ENCODE measurements around the gene UBE3D.

GRCh38 chr6:83114164-83114563 is 48.5 kb upstream of the UBE3D start:
- no peak for TF ChIP-seq JUNB (IDR thresholded peaks at IDR 0.05; ENCODE audit: unreplicated experiment)
- no peak for TF ChIP-seq POLR2AphosphoS5 (IDR thresholded peaks at IDR 0.05; ENCODE audit: low read depth)
- no peak for TF ChIP-seq CTCF (conservative IDR thresholded peaks at IDR 0.05; ENCODE audit: low read depth in 2 of 2)
- no peak for TF ChIP-seq EZH2phosphoT487 (IDR thresholded peaks at IDR 0.05; ENCODE audit: unreplicated experiment)
- no peak for TF ChIP-seq CREB1 (CRISPR knock-in tag; IDR thresholded peaks at IDR 0.05; ENCODE audit: low read depth)
- TF ChIP-seq EZH2 (IDR thresholded peaks at IDR 0.05; ENCODE audit: low read depth, unreplicated experiment): no peak
- TF ChIP-seq REST (IDR thresholded peaks at IDR 0.05; ENCODE audit: unreplicated experiment): no peak
- TF ChIP-seq, protein P1, sequence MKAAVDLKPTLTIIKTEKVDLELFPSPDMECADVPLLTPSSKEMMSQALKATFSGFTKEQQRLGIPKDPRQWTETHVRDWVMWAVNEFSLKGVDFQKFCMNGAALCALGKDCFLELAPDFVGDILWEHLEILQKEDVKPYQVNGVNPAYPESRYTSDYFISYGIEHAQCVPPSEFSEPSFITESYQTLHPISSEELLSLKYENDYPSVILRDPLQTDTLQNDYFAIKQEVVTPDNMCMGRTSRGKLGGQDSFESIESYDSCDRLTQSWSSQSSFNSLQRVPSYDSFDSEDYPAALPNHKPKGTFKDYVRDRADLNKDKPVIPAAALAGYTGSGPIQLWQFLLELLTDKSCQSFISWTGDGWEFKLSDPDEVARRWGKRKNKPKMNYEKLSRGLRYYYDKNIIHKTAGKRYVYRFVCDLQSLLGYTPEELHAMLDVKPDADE (IDR thresholded peaks at IDR 0.05): no peak
